Calu3 (cell line): ENCODE measurements around the gene RMI2. TPM values are rescaled to one million over a fixed set of nuclear protein-coding genes. Genes with fewer than 3 reads are reported as not detected.
A peak's percentile ranks its signal among the peaks of the same experiment; 100 is the strongest.

ENCODE experiments used
- BruUV-seq: library from RNA; stranded (reverse); fragments of 400-500 nt; replicated peaks from 2 replicates; lab custom pipeline; 2021; lab: Mats Ljungman, UMichigan
- CTCF ChIA-PET: fragments of 300-600 bp; sonication (Branson Sonifier 250); formaldehyde crosslinking; loops from one replicate; lab custom pipeline; 2022; ENCODE audit warnings: antibody characterized with exemption; lab: Charles Lee
- DNase-seq: peaks from one replicate; pipeline ENCODE4 v3.0.0; 2022
- H3K27ac Mint-ChIP-seq: one replicate; pipeline ENCODE4 v1.8.0; 2022; ENCODE audit warnings: mixed read lengths; ENCODE audit not compliant: unreplicated experiment
- H3K27me3 Mint-ChIP-seq: one replicate; pipeline ENCODE4 v1.8.0; 2022; ENCODE audit warnings: mixed read lengths; ENCODE audit not compliant: unreplicated experiment
- H3K36me3 Mint-ChIP-seq: one replicate; pipeline ENCODE4 v1.8.0; 2022; ENCODE audit warnings: mild to moderate bottlenecking, moderate library complexity, mixed read lengths; ENCODE audit not compliant: insufficient read depth, unreplicated experiment
- H3K4me1 Mint-ChIP-seq: one replicate; pipeline ENCODE4 v1.8.0; 2022; ENCODE audit warnings: mild to moderate bottlenecking, low read depth, mixed read lengths; ENCODE audit not compliant: unreplicated experiment
- H3K4me3 Mint-ChIP-seq: one replicate; pipeline ENCODE4 v1.8.0; 2022; ENCODE audit warnings: mild to moderate bottlenecking, low read depth, moderate library complexity, mixed read lengths; ENCODE audit not compliant: unreplicated experiment
- H3K9me3 Mint-ChIP-seq: one replicate; pipeline ENCODE4 v1.8.0; 2022; ENCODE audit warnings: low read depth, mixed read lengths; ENCODE audit not compliant: unreplicated experiment
- intact Hi-C: fragments of 100-400 bp; cut with micrococcal nuclease; formaldehyde crosslinking; loops from one replicate; pipeline ENCODE4 v1.10.0; 2022; ENCODE audit not compliant: unreplicated experiment
- total RNA-seq: library from RNA; stranded (reverse); gene quantifications from 2 replicates; pipeline ENCODE4 v1.2.3, GENCODE V29; 2022
- TF ChIP-seq, protein P1 (sequence below): fragments of 200-600 bp; IDR thresholded peaks from one replicate; pipeline ENCODE4 v1.8.0; 2022; ENCODE audit warnings: antibody characterized with exemption; ENCODE audit not compliant: unreplicated experiment

The RMI2 gene
- total RNA-seq, 1 experiment from 2014 or later = 55.4 TPM

DNA sequence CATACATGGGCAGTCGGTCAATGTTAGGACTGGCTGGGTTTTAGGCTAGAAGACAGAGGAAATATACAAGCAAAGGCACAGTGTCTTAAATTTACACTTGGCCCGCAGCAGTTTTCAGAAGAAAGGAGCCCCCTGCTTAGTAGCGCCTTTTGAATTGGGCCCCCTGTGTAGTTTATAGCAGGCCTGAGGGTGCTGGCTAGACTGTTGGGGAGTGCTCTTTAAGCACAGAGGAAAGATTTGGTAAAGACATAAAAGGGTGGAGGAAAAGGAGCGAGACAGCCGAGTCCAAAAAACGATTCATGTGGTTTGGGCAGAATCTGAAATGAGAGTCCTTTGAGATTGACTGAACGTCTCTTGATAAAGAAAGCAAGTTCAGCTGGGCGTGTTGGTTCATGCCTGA is 10.6 kb downstream of the RMI2 start:
- CTCF ChIA-PET = no interaction called here
- TF ChIP-seq, protein P1, sequence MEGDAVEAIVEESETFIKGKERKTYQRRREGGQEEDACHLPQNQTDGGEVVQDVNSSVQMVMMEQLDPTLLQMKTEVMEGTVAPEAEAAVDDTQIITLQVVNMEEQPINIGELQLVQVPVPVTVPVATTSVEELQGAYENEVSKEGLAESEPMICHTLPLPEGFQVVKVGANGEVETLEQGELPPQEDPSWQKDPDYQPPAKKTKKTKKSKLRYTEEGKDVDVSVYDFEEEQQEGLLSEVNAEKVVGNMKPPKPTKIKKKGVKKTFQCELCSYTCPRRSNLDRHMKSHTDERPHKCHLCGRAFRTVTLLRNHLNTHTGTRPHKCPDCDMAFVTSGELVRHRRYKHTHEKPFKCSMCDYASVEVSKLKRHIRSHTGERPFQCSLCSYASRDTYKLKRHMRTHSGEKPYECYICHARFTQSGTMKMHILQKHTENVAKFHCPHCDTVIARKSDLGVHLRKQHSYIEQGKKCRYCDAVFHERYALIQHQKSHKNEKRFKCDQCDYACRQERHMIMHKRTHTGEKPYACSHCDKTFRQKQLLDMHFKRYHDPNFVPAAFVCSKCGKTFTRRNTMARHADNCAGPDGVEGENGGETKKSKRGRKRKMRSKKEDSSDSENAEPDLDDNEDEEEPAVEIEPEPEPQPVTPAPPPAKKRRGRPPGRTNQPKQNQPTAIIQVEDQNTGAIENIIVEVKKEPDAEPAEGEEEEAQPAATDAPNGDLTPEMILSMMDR = no peak
- no peak overlapping the region for H3K4me3 Mint-ChIP-seq
- no peaks in the 10 kb centered on the region for H3K27me3 Mint-ChIP-seq
- DNase-seq = no peak
- peaks cover 14% of the 10 kb centered on the region for H3K36me3 Mint-ChIP-seq
- BruUV-seq = no TSS peak
- H3K27ac Mint-ChIP-seq = no peak overlapping the region
- H3K4me1 Mint-ChIP-seq = peaks cover 39% of the 10 kb centered on the region
- intact Hi-C loops = loop anchor here (5.0 kb wide), 2 partner anchors 99 to 384 kb away; partner anchors contain the start of gene SOCS1
- H3K9me3 Mint-ChIP-seq = no peaks in the 10 kb centered on the region

DNA sequence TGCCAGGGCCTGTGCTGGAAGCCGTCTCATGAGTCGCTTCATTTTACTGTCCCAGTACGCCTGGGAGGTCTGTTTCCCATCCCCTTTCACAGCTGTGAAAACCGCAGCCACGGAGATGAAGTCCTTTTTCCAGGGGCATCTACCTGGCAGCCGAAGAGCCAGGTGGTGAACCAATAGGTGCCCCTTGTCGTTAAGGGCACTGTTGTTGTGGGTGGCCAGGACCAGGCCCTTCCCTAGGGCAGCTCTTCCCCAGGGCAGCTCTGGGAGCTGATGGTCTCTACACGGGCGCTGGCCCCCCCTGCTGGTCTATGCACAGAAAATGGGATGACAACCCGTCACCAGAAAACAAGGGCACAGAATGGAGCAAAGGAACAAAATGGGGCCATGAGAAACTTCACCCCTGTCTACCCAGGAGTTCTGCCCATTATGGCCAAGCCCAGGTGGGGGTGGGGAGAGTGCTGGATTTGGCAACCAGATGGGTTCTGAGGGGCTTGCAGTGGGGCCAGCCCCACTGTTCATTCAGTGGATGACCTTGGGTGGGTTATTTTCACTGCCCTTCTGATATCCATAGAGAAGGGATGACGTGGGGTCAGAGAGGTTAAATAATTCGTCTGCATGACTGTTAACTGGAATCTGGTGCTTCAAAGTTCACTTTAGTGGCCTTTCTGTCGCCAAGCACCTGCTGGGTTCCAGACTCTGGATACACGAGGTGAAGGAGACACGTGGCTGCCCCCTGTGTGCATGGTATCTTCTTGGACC is 11.5 kb downstream of the RMI2 start:
- H3K27ac Mint-ChIP-seq = no peak overlapping the region
- H3K4me3 Mint-ChIP-seq = no peak overlapping the region
- no peaks in the 10 kb centered on the region for H3K9me3 Mint-ChIP-seq

DNA sequence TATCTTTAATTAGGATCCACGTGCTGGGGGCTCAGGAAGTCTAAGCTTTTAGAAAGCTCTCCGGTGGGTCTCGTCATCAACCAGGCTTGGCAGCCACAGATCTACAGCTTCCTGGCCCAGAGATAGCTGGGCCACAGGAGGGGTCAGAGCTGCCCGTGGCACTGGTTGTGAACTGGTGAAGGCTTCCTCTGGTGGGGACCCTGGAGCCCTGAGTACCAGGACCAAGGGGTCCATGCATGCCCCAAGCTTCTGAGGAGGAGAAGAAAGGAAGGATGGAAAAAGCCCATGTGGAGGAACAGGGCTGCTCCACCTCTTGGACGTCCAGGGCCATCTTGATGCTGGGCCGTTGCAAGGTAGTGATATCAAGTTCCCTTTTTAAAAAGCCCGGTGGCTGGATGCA is 13.3 kb downstream of the RMI2 start:
- BruUV-seq = no TSS peak
- CTCF ChIA-PET = interaction anchor here (0.7 to 2.3 kb wide), 4 partner anchors 8 to 93 kb away, joined by 3 to 5 read pairs (median 5); no protein-coding TSS in a partner anchor

More for the DNA sequence above, 11.5 kb downstream of the RMI2 start:
- Mint-ChIP-seq H3K4me1 (peaks cover 47% of the 10 kb centered on the region), H3K36me3 (peaks cover 14% of the 10 kb centered on the region), H3K27me3 (no peaks in the 10 kb centered on the region)
- DNase-seq = peak; percentile 71
- intact Hi-C loops = loop anchor here (5.0 kb wide), 2 partner anchors 99 to 384 kb away; partner anchors contain the start of gene SOCS1
- CTCF ChIA-PET = interaction anchor here (0.5 to 2.3 kb wide), 7 partner anchors 60 to 405 kb away, joined by 3 to 17 read pairs (median 5); partner anchors contain the start of gene SOCS1
- TF ChIP-seq, protein P1 = no peak
- BruUV-seq = no TSS peak

DNA sequence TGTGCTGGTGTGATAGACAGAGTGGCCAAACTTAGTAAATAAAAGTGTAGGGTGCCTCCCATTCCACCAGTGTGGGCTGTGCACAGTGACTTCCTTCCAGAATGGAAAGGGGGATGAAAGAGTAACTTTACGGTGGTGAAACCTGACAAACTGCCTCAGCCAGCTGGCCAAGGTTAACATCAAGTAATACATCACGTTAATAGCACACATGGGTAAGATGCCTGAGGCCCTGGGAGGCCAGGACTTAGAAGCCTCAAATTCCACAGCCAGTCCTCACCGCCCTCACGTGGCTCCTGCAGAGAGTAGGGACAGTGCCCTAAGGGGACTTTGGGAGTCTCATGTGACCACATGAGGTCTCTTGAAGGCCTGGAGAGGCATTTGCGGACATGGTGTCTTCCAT is 14.1 kb downstream of the RMI2 start:
- no peaks in the 10 kb centered on the region for H3K27me3 Mint-ChIP-seq
- H3K27ac Mint-ChIP-seq = peak overlapping the region; percentile 72
- H3K36me3 Mint-ChIP-seq = peaks cover 8% of the 10 kb centered on the region
- intact Hi-C loops = loop anchor here (5.0 kb wide), 2 partner anchors 102 to 387 kb away; partner anchors contain the start of gene SOCS1
- no TSS peak for BruUV-seq
- DNase-seq = peak; percentile 86
- peaks cover 56% of the 10 kb centered on the region for H3K4me1 Mint-ChIP-seq
- CTCF ChIA-PET = interaction anchor here (0.7 to 2.3 kb wide), 4 partner anchors 8 to 94 kb away, joined by 3 to 5 read pairs (median 5); no protein-coding TSS in a partner anchor
- no peaks in the 10 kb centered on the region for H3K9me3 Mint-ChIP-seq
- TF ChIP-seq, protein P1 = no peak
- H3K4me3 Mint-ChIP-seq = peak overlapping the region; percentile 17

More for the DNA sequence above, 13.3 kb downstream of the RMI2 start:
- no peaks in the 10 kb centered on the region for H3K9me3 Mint-ChIP-seq
- TF ChIP-seq, protein P1 = no peak
- no peaks in the 10 kb centered on the region for H3K27me3 Mint-ChIP-seq
- H3K36me3 Mint-ChIP-seq = peaks cover 8% of the 10 kb centered on the region
- H3K27ac Mint-ChIP-seq = no peak overlapping the region
- DNase-seq = no peak
- H3K4me1 Mint-ChIP-seq = peaks cover 56% of the 10 kb centered on the region
- intact Hi-C loops = loop anchor here (5.0 kb wide), 2 partner anchors 101 to 386 kb away; partner anchors contain the start of gene SOCS1
- H3K4me3 Mint-ChIP-seq = no peak overlapping the region
